HEK293 (cell line): ENCODE measurements around the gene INHBB.
A peak's percentile ranks its signal among the peaks of the same experiment; 100 is the strongest.

Experiments
- CTCF ChIA-PET: fragments of 350-600 bp; formaldehyde crosslinking; extraction: SDS; loops from one replicate; lab custom pipeline; 2021; ENCODE audit warnings: antibody characterized with exemption; lab: Yijun Ruan, JAX
- POLR2A ChIA-PET: fragments of 300-600 bp; formaldehyde crosslinking; extraction: SDS; loops from one replicate; lab custom pipeline; 2020; ENCODE audit warnings: antibody characterized with exemption, inconsistent platforms; lab: Yijun Ruan, JAX
- H3K27ac ChIP-seq: fragments of 200-500 bp; sonication (Bioruptor generic); 2 replicates; pipeline ENCODE4 v1.5.1; 2014; ENCODE audit warnings: low read depth, low read length, control low read depth, inconsistent platforms; ENCODE audit errors: extremely low read depth
- H3K36me3 ChIP-seq, 2 experiments: fragments of 200-500 bp in 1 of 2; sonication (Bioruptor generic) in 1 of 2; 1 replicate in 1 of 2; 2 replicates in 1 of 2; pipeline ENCODE4 v1.5.1; 2014 to 2017; ENCODE audit warnings: inconsistent platforms in 2 of 2, low read length in 2 of 2; ENCODE audit not compliant: control insufficient read depth in 2 of 2, insufficient read depth in 1 of 2
- H3K4me1 ChIP-seq: fragments of 200-500 bp; sonication (Bioruptor generic); 2 replicates; pipeline ENCODE4 v1.5.1; 2014; ENCODE audit warnings: mild to moderate bottlenecking, low read length, inconsistent platforms; ENCODE audit not compliant: control insufficient read depth, insufficient read depth
- H3K4me3 ChIP-seq: 2 replicates; pipeline ENCODE4 v1.5.1; 2011; ENCODE audit warnings: low read depth, mild to moderate bottlenecking, control low read depth, low read length, moderate library complexity
- H3K9me3 ChIP-seq: fragments of 200-500 bp; sonication (Bioruptor generic); 2 replicates; pipeline ENCODE4 v1.5.1; 2014; ENCODE audit warnings: low read depth, low read length, inconsistent platforms; ENCODE audit not compliant: control insufficient read depth, insufficient read depth
- CTCF ChIP-seq: fragments of 450-650 bp; formaldehyde crosslinking; IDR thresholded peaks from 2 replicates; pipeline ENCODE4 v1.5.1; 2016; ENCODE audit warnings: missing biosample characterization, missing genetic modification characterization
- EGR2 ChIP-seq: fragments of 450-650 bp; formaldehyde crosslinking; IDR thresholded peaks from 2 replicates; pipeline ENCODE4 v1.5.1; 2016; ENCODE audit warnings: low read depth, missing biosample characterization, missing genetic modification characterization
- GLIS2 ChIP-seq: fragments of 450-650 bp; formaldehyde crosslinking; IDR thresholded peaks from 2 replicates; pipeline ENCODE4 v1.5.1; 2016; ENCODE audit warnings: missing biosample characterization, missing genetic modification characterization
- KLF1 ChIP-seq: fragments of 450-650 bp; formaldehyde crosslinking; IDR thresholded peaks from 2 replicates; pipeline ENCODE4 v1.5.1; 2016; ENCODE audit warnings: missing biosample characterization, missing genetic modification characterization
- KLF16 ChIP-seq: fragments of 450-650 bp; formaldehyde crosslinking; IDR thresholded peaks from 2 replicates; pipeline ENCODE4 v1.5.1; 2017; ENCODE audit warnings: missing biosample characterization, missing genetic modification characterization
- OVOL3 ChIP-seq: fragments of 450-650 bp; formaldehyde crosslinking; IDR thresholded peaks from 2 replicates; pipeline ENCODE4 v1.5.1; 2016; ENCODE audit warnings: missing biosample characterization, missing genetic modification characterization
- PBX3 ChIP-seq: sonication (generic); formaldehyde crosslinking; IDR thresholded peaks from 2 replicates; pipeline ENCODE4 v1.8.1; 2022; ENCODE audit warnings: mild to moderate bottlenecking, moderate library complexity, missing genetic modification reagents
- SCRT1 ChIP-seq: fragments of 450-650 bp; formaldehyde crosslinking; IDR thresholded peaks from 2 replicates; pipeline ENCODE4 v1.5.1; 2016; ENCODE audit warnings: missing biosample characterization, missing genetic modification characterization, borderline replicate concordance
- SP3 ChIP-seq: fragments of 450-650 bp; formaldehyde crosslinking; IDR thresholded peaks from 2 replicates; pipeline ENCODE4 v1.5.1; 2016; ENCODE audit warnings: missing biosample characterization, missing genetic modification characterization
- TCF7L2 ChIP-seq: IDR thresholded peaks from 2 replicates; pipeline ENCODE4 v1.6.1; 2011; ENCODE audit warnings: low read depth, mild to moderate bottlenecking, inconsistent platforms, low read length, moderate library complexity, borderline replicate concordance
- ZBTB17 ChIP-seq: fragments of 450-650 bp; formaldehyde crosslinking; IDR thresholded peaks from 2 replicates; pipeline ENCODE4 v1.5.1; 2016; ENCODE audit warnings: missing biosample characterization, missing genetic modification characterization
- ZBTB20 ChIP-seq: fragments of 450-650 bp; formaldehyde crosslinking; IDR thresholded peaks from 2 replicates; pipeline ENCODE4 v1.5.1; 2016; ENCODE audit warnings: missing biosample characterization, missing genetic modification characterization
- ZBTB26 ChIP-seq: fragments of 450-650 bp; formaldehyde crosslinking; optimal IDR thresholded peaks from 2 replicates; pipeline ENCODE3; 2016; ENCODE audit warnings: missing biosample characterization, mild to moderate bottlenecking, missing genetic modification characterization
- ZEB2 ChIP-seq: fragments of 450-650 bp; formaldehyde crosslinking; IDR thresholded peaks from 2 replicates; pipeline ENCODE4 v1.5.1; 2016; ENCODE audit warnings: missing biosample characterization, missing genetic modification characterization
- ZFHX2 ChIP-seq: fragments of 450-650 bp; formaldehyde crosslinking; conservative IDR thresholded peaks from 2 replicates; pipeline ENCODE4 v1.5.1; 2016; ENCODE audit warnings: missing biosample characterization, missing genetic modification characterization
- ZNF24 ChIP-seq: fragments of 450-650 bp; formaldehyde crosslinking; IDR thresholded peaks from 2 replicates; pipeline ENCODE4 v1.5.1; 2016; ENCODE audit warnings: missing biosample characterization, missing genetic modification characterization
- ZNF335 ChIP-seq: fragments of 450-650 bp; formaldehyde crosslinking; conservative IDR thresholded peaks from 2 replicates; pipeline ENCODE4 v1.5.1; 2016; ENCODE audit warnings: missing biosample characterization, missing genetic modification characterization
- ZNF600 ChIP-seq: fragments of 450-650 bp; formaldehyde crosslinking; IDR thresholded peaks from 2 replicates; pipeline ENCODE4 v1.5.1; 2016; ENCODE audit warnings: missing biosample characterization, missing genetic modification characterization
- ZNF654 ChIP-seq: fragments of 450-650 bp; formaldehyde crosslinking; IDR thresholded peaks from 2 replicates; pipeline ENCODE4 v1.5.1; 2016; ENCODE audit warnings: low read depth, missing biosample characterization, missing genetic modification characterization
- ZSCAN30 ChIP-seq: fragments of 450-650 bp; IDR thresholded peaks from 2 replicates; pipeline ENCODE4 v1.5.1; 2018; ENCODE audit warnings: missing biosample characterization, mild to moderate bottlenecking, missing genetic modification characterization, moderate library complexity
- ZXDB ChIP-seq: fragments of 450-650 bp; formaldehyde crosslinking; IDR thresholded peaks from 2 replicates; pipeline ENCODE4 v1.5.1; 2016; ENCODE audit warnings: missing biosample characterization, missing genetic modification characterization
- TF ChIP-seq, protein P1 (sequence below): fragments of 450-650 bp; formaldehyde crosslinking; IDR thresholded peaks from 2 replicates; pipeline ENCODE4 v1.5.1; 2017; ENCODE audit warnings: missing biosample characterization, missing genetic modification characterization
- TF ChIP-seq, protein P2 (sequence below): fragments of 450-650 bp; formaldehyde crosslinking; IDR thresholded peaks from 2 replicates; pipeline ENCODE4 v1.5.1; 2016; ENCODE audit warnings: missing biosample characterization, missing genetic modification characterization
- TF ChIP-seq, protein P3 (sequence below): fragments of 450-650 bp; formaldehyde crosslinking; IDR thresholded peaks from 2 replicates; pipeline ENCODE4 v1.5.1; 2016; ENCODE audit warnings: missing biosample characterization, missing genetic modification characterization
- TF ChIP-seq, protein P4 (sequence below): fragments of 450-650 bp; formaldehyde crosslinking; IDR thresholded peaks from 2 replicates; pipeline ENCODE4 v1.5.1; 2016; ENCODE audit warnings: missing biosample characterization, missing genetic modification characterization

Gene INHBB

GRCh38 chr2:120343433-120344105 lies 2.4 kb upstream of the INHBB start:
- Histone ChIP-seq H3K27ac (no peak overlapping the region), H3K4me3 (no peak overlapping the region), H3K36me3 (no peaks in the 10 kb centered on the region), H3K9me3 (no peaks in the 10 kb centered on the region), H3K4me1 (peaks cover 13% of the 10 kb centered on the region)
- CTCF ChIA-PET = interaction anchor here (0.7 to 3.0 kb wide), 21 partner anchors 8 to 615 kb away, joined by 3 to 36 read pairs (median 4); no protein-coding TSS in a partner anchor
- POLR2A ChIA-PET = no interaction called here
- TF ChIP-seq ZNF24 (tag by site-specific recombination) (no peak), KLF16 (tag by site-specific recombination) (no peak), EGR2 (peak; percentile 74), ZNF654 (tag by site-specific recombination) (peak; percentile 49), PBX3 (CRISPR knock-in tag) (no peak), ZXDB (tag by site-specific recombination) (0 out of 2 replicates have a peak, but pooled peaks have one; percentile 24), ZEB2 (peak; percentile 44; the same call in 1 of the 2 replicates), ZSCAN30 (tag by site-specific recombination) (peak; percentile 38; the same call in 1 of the 2 replicates), ZBTB26 (peak; percentile 40), SP3 (tag by site-specific recombination) (0 out of 2 replicates have a peak, but pooled peaks have one; percentile 31), SCRT1 (no peak), KLF1 (tag by site-specific recombination) (no peak), ZNF335 (tag by site-specific recombination) (peak; percentile 17; the same call in 1 of the 2 replicates), ZBTB17 (tag by site-specific recombination) (peak; percentile 83), ZNF600 (tag by site-specific recombination) (0 out of 2 replicates have a peak, but pooled peaks have one; percentile 57), OVOL3 (tag by site-specific recombination) (no peak), GLIS2 (peak; percentile 28; the same call in 1 of the 2 replicates), CTCF (tag by site-specific recombination) (peak; percentile 90), TCF7L2 (no peak), ZFHX2 (tag by site-specific recombination) (peak; percentile 81), ZBTB20 (peak; percentile 44; the same call in 1 of the 2 replicates)
- TF ChIP-seq, protein P1, sequence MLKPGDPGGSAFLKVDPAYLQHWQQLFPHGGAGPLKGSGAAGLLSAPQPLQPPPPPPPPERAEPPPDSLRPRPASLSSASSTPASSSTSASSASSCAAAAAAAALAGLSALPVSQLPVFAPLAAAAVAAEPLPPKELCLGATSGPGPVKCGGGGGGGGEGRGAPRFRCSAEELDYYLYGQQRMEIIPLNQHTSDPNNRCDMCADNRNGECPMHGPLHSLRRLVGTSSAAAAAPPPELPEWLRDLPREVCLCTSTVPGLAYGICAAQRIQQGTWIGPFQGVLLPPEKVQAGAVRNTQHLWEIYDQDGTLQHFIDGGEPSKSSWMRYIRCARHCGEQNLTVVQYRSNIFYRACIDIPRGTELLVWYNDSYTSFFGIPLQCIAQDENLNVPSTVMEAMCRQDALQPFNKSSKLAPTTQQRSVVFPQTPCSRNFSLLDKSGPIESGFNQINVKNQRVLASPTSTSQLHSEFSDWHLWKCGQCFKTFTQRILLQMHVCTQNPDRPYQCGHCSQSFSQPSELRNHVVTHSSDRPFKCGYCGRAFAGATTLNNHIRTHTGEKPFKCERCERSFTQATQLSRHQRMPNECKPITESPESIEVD = no peak
- TF ChIP-seq, protein P2, sequence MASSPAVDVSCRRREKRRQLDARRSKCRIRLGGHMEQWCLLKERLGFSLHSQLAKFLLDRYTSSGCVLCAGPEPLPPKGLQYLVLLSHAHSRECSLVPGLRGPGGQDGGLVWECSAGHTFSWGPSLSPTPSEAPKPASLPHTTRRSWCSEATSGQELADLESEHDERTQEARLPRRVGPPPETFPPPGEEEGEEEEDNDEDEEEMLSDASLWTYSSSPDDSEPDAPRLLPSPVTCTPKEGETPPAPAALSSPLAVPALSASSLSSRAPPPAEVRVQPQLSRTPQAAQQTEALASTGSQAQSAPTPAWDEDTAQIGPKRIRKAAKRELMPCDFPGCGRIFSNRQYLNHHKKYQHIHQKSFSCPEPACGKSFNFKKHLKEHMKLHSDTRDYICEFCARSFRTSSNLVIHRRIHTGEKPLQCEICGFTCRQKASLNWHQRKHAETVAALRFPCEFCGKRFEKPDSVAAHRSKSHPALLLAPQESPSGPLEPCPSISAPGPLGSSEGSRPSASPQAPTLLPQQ (tag by site-specific recombination) = 0 out of 2 replicates have a peak, but pooled peaks have one; percentile 36
- TF ChIP-seq, protein P3, sequence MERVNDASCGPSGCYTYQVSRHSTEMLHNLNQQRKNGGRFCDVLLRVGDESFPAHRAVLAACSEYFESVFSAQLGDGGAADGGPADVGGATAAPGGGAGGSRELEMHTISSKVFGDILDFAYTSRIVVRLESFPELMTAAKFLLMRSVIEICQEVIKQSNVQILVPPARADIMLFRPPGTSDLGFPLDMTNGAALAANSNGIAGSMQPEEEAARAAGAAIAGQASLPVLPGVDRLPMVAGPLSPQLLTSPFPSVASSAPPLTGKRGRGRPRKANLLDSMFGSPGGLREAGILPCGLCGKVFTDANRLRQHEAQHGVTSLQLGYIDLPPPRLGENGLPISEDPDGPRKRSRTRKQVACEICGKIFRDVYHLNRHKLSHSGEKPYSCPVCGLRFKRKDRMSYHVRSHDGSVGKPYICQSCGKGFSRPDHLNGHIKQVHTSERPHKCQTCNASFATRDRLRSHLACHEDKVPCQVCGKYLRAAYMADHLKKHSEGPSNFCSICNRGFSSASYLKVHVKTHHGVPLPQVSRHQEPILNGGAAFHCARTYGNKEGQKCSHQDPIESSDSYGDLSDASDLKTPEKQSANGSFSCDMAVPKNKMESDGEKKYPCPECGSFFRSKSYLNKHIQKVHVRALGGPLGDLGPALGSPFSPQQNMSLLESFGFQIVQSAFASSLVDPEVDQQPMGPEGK (tag by site-specific recombination) = 0 out of 2 replicates have a peak, but pooled peaks have one; percentile 45
- TF ChIP-seq, protein P4, sequence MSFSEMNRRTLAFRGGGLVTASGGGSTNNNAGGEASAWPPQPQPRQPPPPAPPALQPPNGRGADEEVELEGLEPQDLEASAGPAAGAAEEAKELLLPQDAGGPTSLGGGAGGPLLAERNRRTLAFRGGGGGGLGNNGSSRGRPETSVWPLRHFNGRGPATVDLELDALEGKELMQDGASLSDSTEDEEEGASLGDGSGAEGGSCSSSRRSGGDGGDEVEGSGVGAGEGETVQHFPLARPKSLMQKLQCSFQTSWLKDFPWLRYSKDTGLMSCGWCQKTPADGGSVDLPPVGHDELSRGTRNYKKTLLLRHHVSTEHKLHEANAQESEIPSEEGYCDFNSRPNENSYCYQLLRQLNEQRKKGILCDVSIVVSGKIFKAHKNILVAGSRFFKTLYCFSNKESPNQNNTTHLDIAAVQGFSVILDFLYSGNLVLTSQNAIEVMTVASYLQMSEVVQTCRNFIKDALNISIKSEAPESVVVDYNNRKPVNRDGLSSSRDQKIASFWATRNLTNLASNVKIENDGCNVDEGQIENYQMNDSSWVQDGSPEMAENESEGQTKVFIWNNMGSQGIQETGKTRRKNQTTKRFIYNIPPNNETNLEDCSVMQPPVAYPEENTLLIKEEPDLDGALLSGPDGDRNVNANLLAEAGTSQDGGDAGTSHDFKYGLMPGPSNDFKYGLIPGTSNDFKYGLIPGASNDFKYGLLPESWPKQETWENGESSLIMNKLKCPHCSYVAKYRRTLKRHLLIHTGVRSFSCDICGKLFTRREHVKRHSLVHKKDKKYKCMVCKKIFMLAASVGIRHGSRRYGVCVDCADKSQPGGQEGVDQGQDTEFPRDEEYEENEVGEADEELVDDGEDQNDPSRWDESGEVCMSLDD (tag by site-specific recombination) = 0 out of 2 replicates have a peak, but pooled peaks have one; percentile 11
